ENCODE data around the gene PLA2G6. TPM values are rescaled to one million over a fixed set of nuclear protein-coding genes. Genes with fewer than 3 reads are reported as not detected.
A peak's percentile ranks its signal among the peaks of the same experiment; 100 is the strongest.

The PLA2G6 gene
- total and polyA plus RNA-seq, 2 of the 13 experiments (the other 11 are each of a cell fraction or from before 2014, with no cell fraction given) = 4.8 to 11.5 TPM

- TF ChIP-seq DMTF1 (CRISPR knock-in tag; IDR thresholded peaks at IDR 0.05) (no peak), MAFF (IDR thresholded peaks at IDR 0.05; ENCODE audit: low read depth, low read length) (peak; percentile 83), AHR (CRISPR knock-in tag; IDR thresholded peaks at IDR 0.05) (no peak), HES4 (CRISPR knock-in tag; IDR thresholded peaks at IDR 0.05; ENCODE audit: borderline replicate concordance) (no peak), DZIP1 (CRISPR knock-in tag; IDR thresholded peaks at IDR 0.05) (0 out of 2 replicates have a peak, but pooled peaks have one; percentile 73), KLF13 (CRISPR knock-in tag; IDR thresholded peaks at IDR 0.05) (no peak), NCOA5 (CRISPR knock-in tag; IDR thresholded peaks at IDR 0.05) (no peak), KDM4B (CRISPR knock-in tag; IDR thresholded peaks at IDR 0.05) (no peak; the same call in 1 of the 2 replicates), RAD21 (CRISPR knock-in tag; IDR thresholded peaks at IDR 0.05) (peak; percentile 54), ZNF879 (CRISPR knock-in tag; IDR thresholded peaks at IDR 0.05) (no peak), ZNF709 (CRISPR knock-in tag; IDR thresholded peaks at IDR 0.05) (no peak), ZBTB7A (CRISPR knock-in tag; IDR thresholded peaks at IDR 0.05) (0 out of 2 replicates have a peak, but pooled peaks have one; percentile 60), ZNF281 (CRISPR knock-in tag; IDR thresholded peaks at IDR 0.05; ENCODE audit: borderline replicate concordance) (peak; percentile 24; the same call in 1 of the 2 replicates), ATF4 (CRISPR knock-in tag; IDR thresholded peaks at IDR 0.05) (no peak), ZNF274 (CRISPR knock-in tag; IDR thresholded peaks at IDR 0.05) (no peak), SMAD3 (CRISPR knock-in tag; IDR thresholded peaks at IDR 0.05) (0 out of 2 replicates have a peak, but pooled peaks have one; percentile 25), POLR2A (IDR thresholded peaks at IDR 0.05; ENCODE audit: insufficient read depth in 1 of 2, low read depth in 2 of 2, low read length in 2 of 2) (peak in 1 of 2 experiments; percentile 29; a peak in 1 of 4 replicates), NR2C2 (CRISPR knock-in tag; IDR thresholded peaks at IDR 0.05; ENCODE audit: borderline replicate concordance) (peak; percentile 40; the same call in 1 of the 2 replicates), BORCS8-MEF2B (CRISPR knock-in tag; IDR thresholded peaks at IDR 0.05) (peak; percentile 79; the same call in 1 of the 2 replicates), DRAP1 (CRISPR knock-in tag; IDR thresholded peaks at IDR 0.05) (no peak)
Measured at GRCh38 chr22:38218661-38219622, 37.3 kb upstream of the PLA2G6 start (continued).
